Subcutaneous abdominal adipose tissue (tissue), 5 donors: ENCODE data around the gene INSYN2B.

ENCODE experiments used
- H3K27ac ChIP-seq: one replicate; pipeline ENCODE4 v1.7.0; 2013; ENCODE audit warnings: low read depth, mild to moderate bottlenecking, inconsistent platforms, low read length, moderate library complexity
- H3K27me3 ChIP-seq, 5 donors: one replicate each; pipeline ENCODE4 v1.7.0; 2013; ENCODE audit warnings: low read length in 5 of 5, inconsistent platforms in 1 of 5; ENCODE audit not compliant: control insufficient read depth in 5 of 5, insufficient read depth in 4 of 5
- H3K36me3 ChIP-seq, 5 donors: one replicate each; pipeline ENCODE4 v1.7.0; 2013; ENCODE audit warnings: low read length in 5 of 5; ENCODE audit not compliant: control insufficient read depth in 5 of 5, insufficient read depth in 5 of 5
- H3K4me1 ChIP-seq, 5 donors: one replicate each; pipeline ENCODE4 v1.7.0; 2013; ENCODE audit warnings: low read length in 5 of 5, mild to moderate bottlenecking in 3 of 5, moderate library complexity in 1 of 5; ENCODE audit not compliant: control insufficient read depth in 5 of 5, insufficient read depth in 5 of 5
- H3K4me3 ChIP-seq, 5 donors: one replicate each; pipeline ENCODE4 v1.7.0; 2013; ENCODE audit warnings: low read length in 5 of 5, low read depth in 1 of 5
- H3K9ac ChIP-seq, 5 donors: one replicate each; pipeline ENCODE4 v1.7.0; 2013; ENCODE audit warnings: low read length in 5 of 5, mild to moderate bottlenecking in 4 of 5, moderate library complexity in 3 of 5
- H3K9me3 ChIP-seq, 5 donors: one replicate each; pipeline ENCODE4 v1.7.0; 2013; ENCODE audit warnings: low read length in 5 of 5; ENCODE audit not compliant: control insufficient read depth in 5 of 5
- donor health status: healthy.
- donor health status: healthy.
- donor health status: healthy.
- donor health status: healthy.
- donor health status: healthy.

The INSYN2B gene

GRCh38 chr5:169851321-169851850, 128.9 kb downstream of the INSYN2B start:
- H3K36me3 ChIP-seq, result peaks cover 0 to 4% (median 0%) of the 10 kb centered on the region in 5 donors
- no peaks in the 10 kb centered on the region for H3K27me3 ChIP-seq
- H3K27ac ChIP-seq, result no peak overlapping the region
- no peak overlapping the region for H3K9ac ChIP-seq
- peaks cover 8 to 26% (median 19%) of the 10 kb centered on the region in 5 donors for H3K9me3 ChIP-seq
- no peaks in the 10 kb centered on the region for H3K4me1 ChIP-seq
- no peak overlapping the region for H3K4me3 ChIP-seq

GRCh38 chr5:169850409-169850808, 129.9 kb downstream of the INSYN2B start:
- Histone ChIP-seq H3K27ac (no peak overlapping the region), H3K9me3 (peaks cover 8 to 26% (median 19%) of the 10 kb centered on the region in 5 donors), H3K4me1 (no peaks in the 10 kb centered on the region)

GRCh38 chr5:169848792-169849191, 131.5 kb downstream of the INSYN2B start:
- no peaks in the 10 kb centered on the region for H3K27me3 ChIP-seq
- H3K36me3 ChIP-seq, result peaks cover 0 to 4% (median 0%) of the 10 kb centered on the region in 5 donors
- no peaks in the 10 kb centered on the region for H3K4me1 ChIP-seq
- H3K9me3 ChIP-seq, result peaks cover 8 to 26% (median 19%) of the 10 kb centered on the region in 5 donors
- no peak overlapping the region for H3K27ac ChIP-seq
- H3K9ac ChIP-seq, result no peak overlapping the region
- H3K4me3 ChIP-seq, result no peak overlapping the region

More at GRCh38 chr5:169850409-169850808, 129.9 kb downstream of the INSYN2B start:
- Histone ChIP-seq H3K9ac (no peak overlapping the region), H3K27me3 (no peaks in the 10 kb centered on the region), H3K36me3 (peaks cover 0 to 4% (median 0%) of the 10 kb centered on the region in 5 donors), H3K4me3 (no peak overlapping the region)

GRCh38 chr5:169848271-169848670, 132.0 kb downstream of the INSYN2B start:
- H3K4me1 ChIP-seq, result no peaks in the 10 kb centered on the region
- H3K9ac ChIP-seq, result no peak overlapping the region
- H3K27ac ChIP-seq, result no peak overlapping the region
- H3K36me3 ChIP-seq, result peaks cover 0 to 4% (median 0%) of the 10 kb centered on the region in 5 donors
- no peaks in the 10 kb centered on the region for H3K27me3 ChIP-seq
- H3K4me3 ChIP-seq, result no peak overlapping the region
- H3K9me3 ChIP-seq, result peaks cover 8 to 26% (median 19%) of the 10 kb centered on the region in 5 donors

GRCh38 chr5:169847519-169847918, 132.8 kb downstream of the INSYN2B start:
- H3K9ac ChIP-seq, result no peak overlapping the region
- H3K4me3 ChIP-seq, result no peak overlapping the region
- H3K27me3 ChIP-seq, result no peaks in the 10 kb centered on the region
- H3K27ac ChIP-seq, result no peak overlapping the region
- peaks cover 0 to 4% (median 0%) of the 10 kb centered on the region in 5 donors for H3K36me3 ChIP-seq
- H3K4me1 ChIP-seq, result no peaks in the 10 kb centered on the region
- peaks cover 8 to 26% (median 19%) of the 10 kb centered on the region in 5 donors for H3K9me3 ChIP-seq

- no peaks in the 10 kb centered on the region for H3K4me1 ChIP-seq
These were observed 137.6 kb downstream of the INSYN2B start for GRCh38 chr5:169842699-169843098.

GRCh38 chr5:169840405-169840804, 139.9 kb downstream of the INSYN2B start:
- H3K36me3 ChIP-seq, result peaks cover 0 to 6% (median 0%) of the 10 kb centered on the region in 5 donors
- H3K27ac ChIP-seq, result no peak overlapping the region
- no peak overlapping the region for H3K4me3 ChIP-seq
- H3K9ac ChIP-seq, result no peak overlapping the region
- no peaks in the 10 kb centered on the region for H3K27me3 ChIP-seq
- no peaks in the 10 kb centered on the region for H3K4me1 ChIP-seq
- H3K9me3 ChIP-seq, result no peaks in the 10 kb centered on the region

More at GRCh38 chr5:169842699-169843098, 137.6 kb downstream of the INSYN2B start:
- no peak overlapping the region for H3K9ac ChIP-seq
- H3K27me3 ChIP-seq, result no peaks in the 10 kb centered on the region
- peaks cover 0 to 6% (median 0%) of the 10 kb centered on the region in 5 donors for H3K36me3 ChIP-seq
- no peak overlapping the region for H3K4me3 ChIP-seq
- H3K9me3 ChIP-seq, result no peaks in the 10 kb centered on the region
- H3K27ac ChIP-seq, result no peak overlapping the region

GRCh38 chr5:169838688-169839087, 141.6 kb downstream of the INSYN2B start:
- Histone ChIP-seq H3K27me3 (no peaks in the 10 kb centered on the region), H3K9me3 (no peaks in the 10 kb centered on the region), H3K4me3 (no peak overlapping the region), H3K27ac (no peak overlapping the region), H3K4me1 (no peaks in the 10 kb centered on the region), H3K9ac (no peak overlapping the region), H3K36me3 (peaks cover 0 to 6% (median 0%) of the 10 kb centered on the region in 5 donors)

GRCh38 chr5:169837686-169838085, 142.6 kb downstream of the INSYN2B start:
- Histone ChIP-seq H3K9ac (no peak overlapping the region), H3K27me3 (no peaks in the 10 kb centered on the region), H3K9me3 (no peaks in the 10 kb centered on the region), H3K36me3 (peaks cover 0 to 6% (median 0%) of the 10 kb centered on the region in 5 donors), H3K27ac (no peak overlapping the region), H3K4me3 (no peak overlapping the region), H3K4me1 (no peaks in the 10 kb centered on the region)

- H3K9me3 ChIP-seq, result no peaks in the 10 kb centered on the region
- no peak overlapping the region for H3K4me3 ChIP-seq
- peaks cover 0 to 6% (median 0%) of the 10 kb centered on the region in 5 donors for H3K36me3 ChIP-seq
- no peak overlapping the region for H3K9ac ChIP-seq
- no peak overlapping the region for H3K27ac ChIP-seq
- no peaks in the 10 kb centered on the region for H3K4me1 ChIP-seq
- no peaks in the 10 kb centered on the region for H3K27me3 ChIP-seq
These were observed 143.3 kb downstream of the INSYN2B start for GRCh38 chr5:169836835-169837536.
